PFSK-1 (cell line): ENCODE measurements around the gene MAP4K5.

Experiments
- FOXP2 ChIP-seq: optimal IDR thresholded peaks from 2 replicates; pipeline ENCODE3; 2011; ENCODE audit warnings: borderline replicate concordance, control low read depth, inconsistent platforms; ENCODE audit not compliant: insufficient read depth; ENCODE audit errors: extremely low read length, extremely low read depth
- POLR2AphosphoS5 ChIP-seq: IDR thresholded peaks from 2 replicates; pipeline ENCODE4 v1.6.1; 2012; ENCODE audit warnings: low read depth, mild to moderate bottlenecking, control low read depth, low read length, moderate library complexity
- SIN3A ChIP-seq: IDR thresholded peaks from 2 replicates; pipeline ENCODE4 v1.6.1; 2012; ENCODE audit warnings: mild to moderate bottlenecking, low read length, moderate library complexity, borderline replicate concordance; ENCODE audit not compliant: insufficient read depth
- TAF1 ChIP-seq: IDR thresholded peaks from 2 replicates; pipeline ENCODE4 v1.6.1; 2012; ENCODE audit warnings: low read length, control low read depth, borderline replicate concordance; ENCODE audit not compliant: insufficient read depth
- TF ChIP-seq, protein P1 (sequence below), 2 experiments: IDR thresholded peaks; 2 replicates each; pipeline versions ENCODE4 v1.6.1 to v1.8.0; 2011 to 2012; ENCODE audit warnings: low read depth in 2 of 2, low read length in 2 of 2, control low read depth in 1 of 2, inconsistent platforms in 1 of 2, mild to moderate bottlenecking in 1 of 2, moderate library complexity in 1 of 2; ENCODE audit not compliant: insufficient read depth in 1 of 2

Gene MAP4K5

GRCh38 chr14:50389668-50390441 is 142.5 kb downstream of the MAP4K5 start:
- TF ChIP-seq SIN3A (no peak), POLR2AphosphoS5 (no peak), FOXP2 (no peak)
- TF ChIP-seq, protein P1, sequence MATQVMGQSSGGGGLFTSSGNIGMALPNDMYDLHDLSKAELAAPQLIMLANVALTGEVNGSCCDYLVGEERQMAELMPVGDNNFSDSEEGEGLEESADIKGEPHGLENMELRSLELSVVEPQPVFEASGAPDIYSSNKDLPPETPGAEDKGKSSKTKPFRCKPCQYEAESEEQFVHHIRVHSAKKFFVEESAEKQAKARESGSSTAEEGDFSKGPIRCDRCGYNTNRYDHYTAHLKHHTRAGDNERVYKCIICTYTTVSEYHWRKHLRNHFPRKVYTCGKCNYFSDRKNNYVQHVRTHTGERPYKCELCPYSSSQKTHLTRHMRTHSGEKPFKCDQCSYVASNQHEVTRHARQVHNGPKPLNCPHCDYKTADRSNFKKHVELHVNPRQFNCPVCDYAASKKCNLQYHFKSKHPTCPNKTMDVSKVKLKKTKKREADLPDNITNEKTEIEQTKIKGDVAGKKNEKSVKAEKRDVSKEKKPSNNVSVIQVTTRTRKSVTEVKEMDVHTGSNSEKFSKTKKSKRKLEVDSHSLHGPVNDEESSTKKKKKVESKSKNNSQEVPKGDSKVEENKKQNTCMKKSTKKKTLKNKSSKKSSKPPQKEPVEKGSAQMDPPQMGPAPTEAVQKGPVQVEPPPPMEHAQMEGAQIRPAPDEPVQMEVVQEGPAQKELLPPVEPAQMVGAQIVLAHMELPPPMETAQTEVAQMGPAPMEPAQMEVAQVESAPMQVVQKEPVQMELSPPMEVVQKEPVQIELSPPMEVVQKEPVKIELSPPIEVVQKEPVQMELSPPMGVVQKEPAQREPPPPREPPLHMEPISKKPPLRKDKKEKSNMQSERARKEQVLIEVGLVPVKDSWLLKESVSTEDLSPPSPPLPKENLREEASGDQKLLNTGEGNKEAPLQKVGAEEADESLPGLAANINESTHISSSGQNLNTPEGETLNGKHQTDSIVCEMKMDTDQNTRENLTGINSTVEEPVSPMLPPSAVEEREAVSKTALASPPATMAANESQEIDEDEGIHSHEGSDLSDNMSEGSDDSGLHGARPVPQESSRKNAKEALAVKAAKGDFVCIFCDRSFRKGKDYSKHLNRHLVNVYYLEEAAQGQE (IDR thresholded peaks at IDR 0.05; ENCODE audit: insufficient read depth in 1 of 2, low read depth in 2 of 2, low read length in 2 of 2): no peak

DNA sequence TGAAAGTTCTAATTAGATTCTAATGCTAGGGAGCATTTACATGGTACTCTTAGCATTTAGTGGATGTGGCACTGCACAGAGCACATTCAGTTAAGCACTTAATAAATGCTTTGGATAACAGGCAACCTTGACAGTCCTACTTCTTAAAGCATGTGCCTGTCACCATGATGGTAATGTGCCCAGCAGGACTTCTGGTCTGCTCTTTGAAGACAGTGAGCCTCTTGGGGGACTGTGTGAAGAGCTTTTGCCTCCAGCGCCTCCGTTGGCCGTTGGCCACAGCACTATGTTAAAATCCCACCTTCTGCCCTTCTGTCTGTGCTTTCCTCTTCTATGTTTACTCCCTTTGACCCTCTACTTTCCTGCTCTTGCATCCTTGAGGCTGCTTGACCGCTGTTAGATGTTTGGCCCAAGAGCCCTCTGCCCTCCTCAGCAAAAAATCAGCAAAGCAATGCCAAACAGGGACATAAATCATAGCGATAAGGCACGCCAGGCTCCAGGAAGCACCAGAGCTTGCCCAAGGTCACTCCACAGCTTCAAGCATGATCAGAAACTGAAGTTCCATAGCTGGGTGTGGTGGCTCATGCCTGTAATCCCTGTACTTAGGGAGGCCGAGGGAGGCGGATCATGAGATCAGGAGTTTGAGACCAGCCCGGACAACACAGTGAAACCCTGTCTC is 144.0 kb downstream of the MAP4K5 start:
- no peak for TF ChIP-seq SIN3A
- no peak for TF ChIP-seq POLR2AphosphoS5
- no peak for TF ChIP-seq TAF1
- TF ChIP-seq, protein P1 (IDR thresholded peaks at IDR 0.05; ENCODE audit: insufficient read depth in 1 of 2, low read depth in 2 of 2, low read length in 2 of 2): no peak
- TF ChIP-seq FOXP2: no peak

- no peak for TF ChIP-seq POLR2AphosphoS5
- TF ChIP-seq TAF1: no peak
- TF ChIP-seq FOXP2: no peak
- TF ChIP-seq, protein P1 (IDR thresholded peaks at IDR 0.05; ENCODE audit: insufficient read depth in 1 of 2, low read depth in 2 of 2, low read length in 2 of 2): no peak
- TF ChIP-seq SIN3A: no peak
These were observed 144.8 kb downstream of the MAP4K5 start for GRCh38 chr14:50387548-50387947.

GRCh38 chr14:50383618-50384225 is 148.6 kb downstream of the MAP4K5 start:
- TF ChIP-seq FOXP2: no peak
- TF ChIP-seq POLR2AphosphoS5: no peak
- TF ChIP-seq SIN3A: no peak
- TF ChIP-seq, protein P1 (IDR thresholded peaks at IDR 0.05; ENCODE audit: insufficient read depth in 1 of 2, low read depth in 2 of 2, low read length in 2 of 2): no peak
- TF ChIP-seq TAF1: no peak
